Measurements from ENCODE around the gene PGC. TPM values are rescaled to one million over a fixed set of nuclear protein-coding genes. Genes with fewer than 3 reads are reported as not detected.

The PGC gene
- total RNA-seq: 0.27 TPM

GRCh38 chr6:41747256-41748101 lies at the start of gene PGC:
Gene PGC, minus strand, starts transcription at chr6:41747397. Its CDS starts 63 bp downstream, at chr6:41747334.
- intact Hi-C loops (cut with DNase I): no loop called here
- ATAC-seq (no peak), DNase-seq (ENCODE audit: low spot score) (no peak)

- intact Hi-C loops (cut with DNase I): no loop called here
- DNase-seq (ENCODE audit: low spot score) (no peak), ATAC-seq (no peak)
Observed at GRCh38 chr6:41796474-41796873, 49.3 kb upstream of the PGC start.

- intact Hi-C loops (cut with DNase I): no loop called here
- DNase-seq (ENCODE audit: low spot score): no peak
- no peak for ATAC-seq
Observed at GRCh38 chr6:41791984-41792383, 44.8 kb upstream of the PGC start.

GRCh38 chr6:41791305-41791704 lies 44.1 kb upstream of the PGC start:
- intact Hi-C loops (cut with DNase I): no loop called here
- ATAC-seq (no peak), DNase-seq (ENCODE audit: low spot score) (no peak)

- intact Hi-C loops (cut with DNase I): no loop called here
- DNase-seq (ENCODE audit: low spot score): no peak
- ATAC-seq: no peak
Observed at GRCh38 chr6:41790045-41790444, 42.8 kb upstream of the PGC start.

- ATAC-seq (no peak), DNase-seq (ENCODE audit: low spot score) (no peak)
- intact Hi-C loops (cut with DNase I): loop anchor here (10.0 kb wide), 1 partner anchor 145 kb away; no protein-coding TSS in a partner anchor
Observed at GRCh38 chr6:41789390-41789724, 42.2 kb upstream of the PGC start.

- DNase-seq (ENCODE audit: low spot score) (peak; percentile 98), ATAC-seq (peak; percentile 95)
- intact Hi-C loops (cut with DNase I): loop anchor here (10.0 kb wide), 1 partner anchor 147 kb away; no protein-coding TSS in a partner anchor
Observed at GRCh38 chr6:41787219-41787917, 40.2 kb upstream of the PGC start, which contains the start of gene TOMM6. Gene TOMM6, plus strand, starts transcription at chr6:41787694. Its CDS starts 4 bp downstream, at chr6:41787698.

GRCh38 chr6:41786451-41787218 lies 39.4 kb upstream of the PGC start:
- intact Hi-C loops (cut with DNase I): loop anchor here (10.0 kb wide), 1 partner anchor 148 kb away; no protein-coding TSS in a partner anchor
- DNase-seq (ENCODE audit: low spot score) (peak; percentile 94), ATAC-seq (peak; percentile 95)

GRCh38 chr6:41785689-41786450 lies 38.7 kb upstream of the PGC start:
- intact Hi-C loops (cut with DNase I): loop anchor here (10.0 kb wide), 1 partner anchor 149 kb away; no protein-coding TSS in a partner anchor
- DNase-seq (ENCODE audit: low spot score): no peak
- ATAC-seq: no peak

- ATAC-seq (no peak), DNase-seq (ENCODE audit: low spot score) (no peak)
- intact Hi-C loops (cut with DNase I): loop anchor here (10.0 kb wide), 1 partner anchor 150 kb away; no protein-coding TSS in a partner anchor
Observed at GRCh38 chr6:41785254-41785653, 38.1 kb upstream of the PGC start.

- ATAC-seq (no peak), DNase-seq (ENCODE audit: low spot score) (no peak)
- intact Hi-C loops (cut with DNase I): loop anchor here (5.0 to 10.0 kb wide), 2 partner anchors 150 to 258 kb away; no protein-coding TSS in a partner anchor
Observed at GRCh38 chr6:41784581-41785171, 37.5 kb upstream of the PGC start.

- ATAC-seq (no peak), DNase-seq (ENCODE audit: low spot score) (no peak)
- intact Hi-C loops (cut with DNase I): loop anchor here (5.0 to 10.0 kb wide), 2 partner anchors 152 to 259 kb away; no protein-coding TSS in a partner anchor
Observed at GRCh38 chr6:41783106-41783780, 36.0 kb upstream of the PGC start.

GRCh38 chr6:41781366-41781730 lies 34.2 kb upstream of the PGC start:
- no peak for DNase-seq (ENCODE audit: low spot score)
- no peak for ATAC-seq
- intact Hi-C loops (cut with DNase I): loop anchor here (5.0 to 10.0 kb wide), 2 partner anchors 153 to 261 kb away; no protein-coding TSS in a partner anchor

GRCh38 chr6:41780551-41781365 lies 33.6 kb upstream of the PGC start, which contains the start of gene PRICKLE4:
Gene PRICKLE4, plus strand, starts transcription at chr6:41780782. Its CDS starts 2,692 bp downstream, at chr6:41783474.
- DNase-seq (ENCODE audit: low spot score) (peak; percentile 77), ATAC-seq (peak; percentile 55)

GRCh38 chr6:41779788-41780550 lies 32.8 kb upstream of the PGC start, which contains the start of gene FRS3:
Gene FRS3, minus strand, starts transcription at chr6:41779900. Its CDS starts 2,913 bp downstream, at chr6:41776987.
- intact Hi-C loops (cut with DNase I): loop anchor here (5.0 to 10.0 kb wide), 2 partner anchors 155 to 262 kb away; no protein-coding TSS in a partner anchor
- DNase-seq (ENCODE audit: low spot score) (peak; percentile 100), ATAC-seq (peak; percentile 97)

More at GRCh38 chr6:41780551-41781365, 33.6 kb upstream of the PGC start, which contains the start of gene PRICKLE4:
- intact Hi-C loops (cut with DNase I): loop anchor here (5.0 to 10.0 kb wide), 2 partner anchors 154 to 262 kb away; no protein-coding TSS in a partner anchor
